IMR-90 (cell line): ENCODE data around the gene SLC26A6. TPM values are rescaled to one million over a fixed set of nuclear protein-coding genes. Genes with fewer than 3 reads are reported as not detected.

Experiments
- ATAC-seq: fragments of 200-7000 bp; cut with Tn5 transposase; 2 replicates; pipeline ENCODE4 v1.9.1; 2020; ENCODE audit warnings: low read depth, mild to moderate bottlenecking, moderate library complexity
- BruUV-seq: library from RNA; stranded (reverse); fragments of 400-500 nt; replicated peaks from 2 replicates; lab custom pipeline; 2021; lab: Mats Ljungman, UMichigan
- CTCF ChIA-PET: fragments of 300-600 bp; formaldehyde crosslinking; extraction: SDS; loops from one replicate; lab custom pipeline; 2021; ENCODE audit warnings: antibody characterized with exemption; lab: Yijun Ruan, JAX
- POLR2A ChIA-PET: fragments of 300-600 bp; sonication (Branson Sonifier 250); formaldehyde crosslinking; loops from one replicate; lab custom pipeline; 2022; ENCODE audit warnings: antibody characterized with exemption; ENCODE audit not compliant: unreplicated experiment; lab: Charles Lee
- DNase-seq: peaks from one replicate; pipeline ENCODE4 v3.0.0; 2013
- H2AFZ ChIP-seq: replicated peaks from 2 replicates; pipeline ENCODE3; 2013; ENCODE audit warnings: low read length, mild to moderate bottlenecking; ENCODE audit not compliant: poor library complexity
- H2AK5ac ChIP-seq: 2 replicates; pipeline ENCODE4 v1.6.1; 2013; ENCODE audit warnings: low read depth, low read length, inconsistent platforms
- H2AK9ac ChIP-seq: replicated peaks from 2 replicates; pipeline ENCODE3; 2013; ENCODE audit warnings: mild to moderate bottlenecking, low read depth, low read length, moderate library complexity; ENCODE audit not compliant: poor library complexity
- H2BK120ac ChIP-seq: 2 replicates; pipeline ENCODE4 v1.6.1; 2013; ENCODE audit warnings: low read depth, low read length, inconsistent platforms
- H2BK15ac ChIP-seq: 3 replicates; pipeline ENCODE4 v1.6.1; 2013; ENCODE audit warnings: low read depth, low read length, inconsistent platforms
- H2BK20ac ChIP-seq: 2 replicates; pipeline ENCODE4 v1.6.1; 2013; ENCODE audit warnings: low read depth, mild to moderate bottlenecking, inconsistent platforms, low read length, moderate library complexity
- H2BK5ac ChIP-seq: 2 replicates; pipeline ENCODE4 v1.6.1; 2013; ENCODE audit warnings: mild to moderate bottlenecking, low read depth, low read length, inconsistent platforms; ENCODE audit not compliant: poor library complexity, severe bottlenecking
- H3K14ac ChIP-seq: replicated peaks from 2 replicates; pipeline ENCODE4 v1.6.1; 2013; ENCODE audit warnings: low read depth, low read length, inconsistent platforms
- H3K18ac ChIP-seq: 2 replicates; pipeline ENCODE4 v1.6.1; 2013; ENCODE audit warnings: low read depth, low read length, control low read depth
- H3K23ac ChIP-seq: 2 replicates; pipeline ENCODE4 v1.6.1; 2013; ENCODE audit warnings: low read depth, low read length, inconsistent platforms
- H3K27ac ChIP-seq: 2 replicates; pipeline ENCODE4 v1.5.1; 2013; ENCODE audit warnings: mild to moderate bottlenecking, control low read depth, low read length; ENCODE audit not compliant: insufficient read depth
- H3K27me3 ChIP-seq: 2 replicates; pipeline ENCODE4 v1.6.1; 2013; ENCODE audit warnings: low read length; ENCODE audit not compliant: control insufficient read depth, insufficient read depth
- H3K36me3 ChIP-seq: 2 replicates; pipeline ENCODE4 v1.6.1; 2013; ENCODE audit warnings: low read length, mixed read lengths; ENCODE audit not compliant: control insufficient read depth, insufficient read depth
- H3K4ac ChIP-seq: 2 replicates; pipeline ENCODE4 v1.6.1; 2013; ENCODE audit warnings: low read depth, low read length, inconsistent platforms
- H3K4me1 ChIP-seq: 2 replicates; pipeline ENCODE4 v1.6.1; 2013; ENCODE audit warnings: low read length, mixed read lengths; ENCODE audit not compliant: control insufficient read depth, insufficient read depth
- H3K4me2 ChIP-seq: 2 replicates; pipeline ENCODE4 v1.6.1; 2013; ENCODE audit warnings: low read depth, mild to moderate bottlenecking, control low read depth, low read length, moderate library complexity
- H3K4me3 ChIP-seq: 2 replicates; pipeline ENCODE4 v1.5.1; 2013; ENCODE audit warnings: low read depth, mild to moderate bottlenecking, control low read depth, low read length, moderate library complexity; ENCODE audit not compliant: insufficient read depth
- H3K56ac ChIP-seq: 2 replicates; pipeline ENCODE4 v1.6.1; 2013; ENCODE audit warnings: low read length, inconsistent platforms; ENCODE audit not compliant: insufficient read depth; ENCODE audit errors: extremely low read depth
- H3K79me1 ChIP-seq, 2 experiments: 2 replicates each; pipeline ENCODE4 v1.6.1; 2013; ENCODE audit warnings: low read length in 2 of 2, inconsistent platforms in 1 of 2, low read depth in 1 of 2
- H3K9ac ChIP-seq: 2 replicates; pipeline ENCODE4 v1.6.1; 2013; ENCODE audit warnings: low read depth, low read length, control low read depth
- H3K9me1 ChIP-seq: 2 replicates; pipeline ENCODE4 v1.6.1; 2013; ENCODE audit warnings: low read length, inconsistent platforms; ENCODE audit not compliant: insufficient read depth
- H3K9me3 ChIP-seq: 2 replicates; pipeline ENCODE4 v1.6.1; 2013; ENCODE audit warnings: low read length; ENCODE audit not compliant: control insufficient read depth, insufficient read depth
- H4K20me1 ChIP-seq: 2 replicates; pipeline ENCODE4 v1.6.1; 2013; ENCODE audit warnings: low read length, inconsistent platforms; ENCODE audit not compliant: insufficient read depth
- H4K5ac ChIP-seq: 2 replicates; pipeline ENCODE4 v1.6.1; 2013; ENCODE audit warnings: mild to moderate bottlenecking, low read depth, low read length, control low read depth
- H4K8ac ChIP-seq, 2 experiments: 2 replicates each; pipeline ENCODE4 v1.6.1; 2013; ENCODE audit warnings: low read depth in 2 of 2, low read length in 2 of 2, control low read depth in 1 of 2, inconsistent platforms in 1 of 2
- H4K91ac ChIP-seq: 2 replicates; pipeline ENCODE4 v1.6.1; 2013; ENCODE audit warnings: low read depth, low read length, inconsistent platforms; ENCODE audit not compliant: insufficient read depth
- BHLHE40 ChIP-seq: fragments of 150-350 bp; IDR thresholded peaks from 2 replicates; pipeline ENCODE4 v1.6.1; 2016; ENCODE audit warnings: mild to moderate bottlenecking, low read depth, low read length
- CEBPB ChIP-seq: IDR thresholded peaks from 2 replicates; pipeline ENCODE4 v1.6.1; 2012; ENCODE audit warnings: low read depth, low read length, improper control_type of control experiment
- CHD1 ChIP-seq: IDR thresholded peaks from 2 replicates; pipeline ENCODE4 v1.6.1; 2012; ENCODE audit warnings: low read depth, low read length, improper control_type of control experiment
- CTCF ChIP-seq: conservative IDR thresholded peaks from 2 replicates; pipeline ENCODE4 v1.5.1; 2012; ENCODE audit warnings: mild to moderate bottlenecking, low read depth, low read length, improper control_type of control experiment
- ELK1 ChIP-seq: fragments of 150-350 bp; IDR thresholded peaks from 2 replicates; pipeline ENCODE4 v1.6.1; 2016; ENCODE audit warnings: low read depth, mild to moderate bottlenecking, low read length, moderate library complexity, borderline replicate concordance
- FOS ChIP-seq: fragments of 150-350 bp; IDR thresholded peaks from 2 replicates; pipeline ENCODE4 v1.6.1; 2016; ENCODE audit warnings: low read depth, low read length
- MAFK ChIP-seq: IDR thresholded peaks from 2 replicates; pipeline ENCODE4 v1.6.1; 2012; ENCODE audit warnings: low read depth, low read length, improper control_type of control experiment
- MAZ ChIP-seq: IDR thresholded peaks from 2 replicates; pipeline ENCODE4 v1.6.1; 2012; ENCODE audit warnings: low read depth, mild to moderate bottlenecking, low read length, improper control_type of control experiment, moderate library complexity, borderline replicate concordance
- MXI1 ChIP-seq: IDR thresholded peaks from 2 replicates; pipeline ENCODE4 v1.6.1; 2012; ENCODE audit warnings: low read depth, mild to moderate bottlenecking, low read length, moderate library complexity, borderline replicate concordance
- NFE2L2 ChIP-seq: fragments of 150-350 bp; IDR thresholded peaks from 2 replicates; pipeline ENCODE4 v1.6.1; 2016; ENCODE audit warnings: low read depth, mild to moderate bottlenecking, low read length
- POLR2A ChIP-seq: IDR thresholded peaks from 2 replicates; pipeline ENCODE4 v1.6.1; 2012; ENCODE audit warnings: mild to moderate bottlenecking, low read depth, low read length
- RAD21 ChIP-seq: IDR thresholded peaks from 2 replicates; pipeline ENCODE4 v1.6.1; 2012; ENCODE audit warnings: low read length, improper control_type of control experiment
- RCOR1 ChIP-seq: IDR thresholded peaks from 2 replicates; pipeline ENCODE4 v1.6.1; 2012; ENCODE audit warnings: mild to moderate bottlenecking, low read length, improper control_type of control experiment; ENCODE audit not compliant: insufficient replicate concordance
- RFX5 ChIP-seq: IDR thresholded peaks from 2 replicates; pipeline ENCODE4 v1.8.0; 2012; ENCODE audit warnings: low read depth, mild to moderate bottlenecking, low read length, moderate library complexity
- SMC3 ChIP-seq: fragments of 150-350 bp; IDR thresholded peaks from 2 replicates; pipeline ENCODE4 v1.6.1; 2016; ENCODE audit warnings: low read depth, mild to moderate bottlenecking, antibody characterized with exemption, low read length, moderate library complexity
- USF2 ChIP-seq: fragments of 150-350 bp; IDR thresholded peaks from 2 replicates; pipeline ENCODE4 v1.6.1; 2017; ENCODE audit warnings: mild to moderate bottlenecking, antibody characterized with exemption, low read length, low read depth
- WGBS, 2 experiments: methylation state at CpG; one replicate each; pipeline versions ENCODE4 v1.1.5 to v1.1.7; 2013; ENCODE audit warnings: missing lambda C conversion rate in 2 of 2; ENCODE audit not compliant: insufficient read length in 1 of 2; ENCODE audit errors: extremely low coverage in 2 of 2; 5-methylcytosine and 5-hydroxymethylcytosine counted together
- dilution Hi-C: fragments of 300-500 bp; cut with HindIII; formaldehyde crosslinking; loops from one replicate; pipeline ENCODE4 v1.14.3; 2018; ENCODE audit warnings: low sequenced_read_pairs; ENCODE audit not compliant: unreplicated experiment
- in situ Hi-C: fragments of 300-500 bp; cut with MboI; formaldehyde crosslinking; loops from 3 replicates; pipeline ENCODE4 v1.14.3; 2019; ENCODE audit warnings: low sequenced_read_pairs, inconsistent platforms, mixed read lengths
- intact Hi-C: fragments of 100-400 bp; cut with micrococcal nuclease; formaldehyde crosslinking; loops from 2 replicates; pipeline ENCODE4 v1.10.0; 2022
- polyA plus RNA-seq, 3 experiments: library from polyadenylated mRNA; depleted of rRNA; stranded (reverse); fragments of >200 nt; gene quantifications; 2 replicates each; pipeline ENCODE4 v1.2.3, GENCODE V29; 2012; ENCODE audit warnings: low replicate concordance in 1 of 3
- total RNA-seq: library from RNA; depleted of rRNA; stranded (reverse); fragments of >200 nt; gene quantifications from 2 replicates; pipeline ENCODE4 v1.2.3, GENCODE V29; 2012

SLC26A6 gene
- total and polyA plus RNA-seq, 2 of the 4 experiments (the other 2 are of a cell fraction): 11.8 to 34.3 TPM

- peak overlapping the region; percentile 90 for H2AFZ ChIP-seq
- no peaks in the 10 kb centered on the region for H4K20me1 ChIP-seq
- ChIA-PET CTCF (no interaction called here), POLR2A (no interaction called here)
- H2AK9ac ChIP-seq: no peak overlapping the region
- no peak overlapping the region for H3K23ac ChIP-seq
- TF ChIP-seq MAFK: no peak
- TF ChIP-seq POLR2A: no peak
- TF ChIP-seq ELK1: no peak
- no peak for TF ChIP-seq MAZ
- TF ChIP-seq RCOR1: no peak
- no peak for TF ChIP-seq CHD1
- TF ChIP-seq RAD21: no peak
- TF ChIP-seq RFX5: no peak
- TF ChIP-seq MXI1: no peak
- TF ChIP-seq CTCF: no peak
- no peak for TF ChIP-seq NFE2L2
- no peak for TF ChIP-seq CEBPB
- no peak for TF ChIP-seq FOS
- TF ChIP-seq SMC3: no peak
- no peak for TF ChIP-seq BHLHE40
- TF ChIP-seq USF2: no peak
- H3K4me1 ChIP-seq: peaks cover 3% of the 10 kb centered on the region; the same call in 1 of the 2 replicates
- no peak overlapping the region for H3K4ac ChIP-seq
- no peak overlapping the region for H3K27ac ChIP-seq
- H3K18ac ChIP-seq: no peak overlapping the region
- no peaks in the 10 kb centered on the region for H3K9me3 ChIP-seq
- WGBS, 2 experiments: 53% methylated on average over 37 of the region's 61 CpGs; no CpG with 5 or more reads in 1 of the 2 experiments
- H3K14ac ChIP-seq: no peak overlapping the region
- in situ Hi-C loops: loop anchor here (10.0 kb wide), 1 partner anchor 196 kb away; a partner anchor contains a TSS
- no peaks in the 10 kb centered on the region for H3K36me3 ChIP-seq
- ATAC-seq (no peak), DNase-seq (no peak)
- no TSS peak for BruUV-seq
- no peak overlapping the region for H2AK5ac ChIP-seq
- H4K91ac ChIP-seq: no peak overlapping the region
- H3K9ac ChIP-seq: no peak overlapping the region
- H3K79me1 ChIP-seq: peaks cover 0 to 5% of the 10 kb centered on the region in 2 experiments; a peak in 1 of 4 replicates
- H3K56ac ChIP-seq: no peak overlapping the region
- peak overlapping the region; percentile 96 for H3K4me2 ChIP-seq
- intact Hi-C loops: no loop called here
- peaks cover 5% of the 10 kb centered on the region for H3K9me1 ChIP-seq
- dilution Hi-C loops: no loop called here
- no peak overlapping the region for H4K8ac ChIP-seq
- H3K27me3 ChIP-seq: no peaks in the 10 kb centered on the region
- H2BK5ac ChIP-seq: no peak overlapping the region
- peak overlapping the region; percentile 57; the same call in 1 of the 2 replicates for H3K4me3 ChIP-seq
- H2BK20ac ChIP-seq: no peak overlapping the region
- H4K5ac ChIP-seq: no peak overlapping the region
- H2BK15ac ChIP-seq: no peak overlapping the region
- H2BK120ac ChIP-seq: no peak overlapping the region
Measured at GRCh38 chr3:48660800-48661400, 25.6 kb upstream of the SLC26A6 start.
